ENCODE results near the gene ZNF205.

ZNF205 gene

DNA sequence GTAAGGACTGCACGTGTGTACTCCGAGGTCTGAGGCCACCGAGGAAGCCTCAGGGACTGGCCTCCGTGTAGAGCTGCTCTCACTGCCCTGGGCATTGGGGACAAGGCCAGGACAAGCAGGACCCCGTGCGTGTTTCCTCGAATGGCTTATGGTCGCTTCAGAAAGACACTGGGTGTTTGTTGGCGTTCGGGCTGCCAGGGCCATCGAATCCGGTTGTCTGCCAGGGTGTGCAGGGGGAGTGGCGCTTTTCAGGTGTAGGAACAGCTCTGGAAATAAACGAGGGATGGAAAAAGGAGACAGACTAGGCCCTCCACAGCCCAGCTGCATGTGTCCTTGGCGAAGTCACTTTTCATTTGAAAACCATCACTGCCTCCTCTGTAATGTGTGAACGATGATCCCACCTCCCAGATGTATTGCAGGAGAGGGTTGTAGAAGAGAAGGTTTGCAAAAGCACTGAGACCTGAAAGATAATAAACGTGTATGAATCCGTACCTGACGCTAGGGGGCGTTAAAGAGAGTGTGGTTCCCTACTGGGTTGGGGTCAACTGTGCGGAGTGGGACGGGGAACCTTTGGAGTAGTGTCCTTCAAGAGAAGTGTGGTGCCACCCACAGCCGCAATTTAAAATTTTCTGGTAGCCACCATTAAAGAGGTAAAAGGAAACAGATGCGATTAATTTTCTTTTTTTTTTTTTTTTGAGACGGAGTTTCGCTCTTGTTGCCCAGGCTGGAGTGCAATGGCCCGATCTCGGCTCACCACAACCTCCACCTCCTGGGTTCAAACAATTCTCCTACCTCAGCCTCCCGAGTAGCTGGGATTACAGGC is 11.2 kb upstream of the ZNF205 start:
- peak; percentile 58 for DNase-seq (ENCODE audit: low spot score)

DNA sequence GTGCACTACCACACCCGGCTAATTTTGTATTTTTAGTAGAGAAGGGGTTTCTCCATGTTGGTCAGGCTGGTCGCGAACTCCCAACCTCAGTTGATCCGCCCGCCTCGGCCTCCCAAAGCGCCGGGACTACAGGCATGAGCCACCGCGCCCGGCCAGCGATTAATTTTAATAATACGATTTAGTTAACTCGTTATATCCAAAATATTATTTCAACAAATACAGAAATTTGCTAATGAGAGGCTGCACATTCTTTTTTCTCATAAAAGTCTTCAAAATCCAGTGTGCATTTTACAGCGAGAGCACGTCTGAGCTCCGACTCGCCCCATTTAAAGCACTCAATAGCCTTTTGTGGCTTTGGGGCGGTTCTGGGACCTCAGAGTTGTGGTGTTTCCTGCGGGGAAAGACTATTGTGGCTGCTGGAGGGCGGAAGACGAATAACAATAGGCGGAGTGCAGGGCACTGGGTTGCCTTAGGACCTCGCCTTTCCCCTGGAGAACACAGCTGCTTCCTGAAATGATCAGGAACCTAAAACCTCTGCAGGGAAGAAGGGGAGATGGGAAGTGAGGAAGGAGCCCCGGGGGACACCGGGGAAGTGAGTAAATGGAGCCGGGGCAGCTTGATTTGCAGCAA is 10.4 kb upstream of the ZNF205 start:
- DNase-seq (ENCODE audit: low spot score), result no peak

DNA sequence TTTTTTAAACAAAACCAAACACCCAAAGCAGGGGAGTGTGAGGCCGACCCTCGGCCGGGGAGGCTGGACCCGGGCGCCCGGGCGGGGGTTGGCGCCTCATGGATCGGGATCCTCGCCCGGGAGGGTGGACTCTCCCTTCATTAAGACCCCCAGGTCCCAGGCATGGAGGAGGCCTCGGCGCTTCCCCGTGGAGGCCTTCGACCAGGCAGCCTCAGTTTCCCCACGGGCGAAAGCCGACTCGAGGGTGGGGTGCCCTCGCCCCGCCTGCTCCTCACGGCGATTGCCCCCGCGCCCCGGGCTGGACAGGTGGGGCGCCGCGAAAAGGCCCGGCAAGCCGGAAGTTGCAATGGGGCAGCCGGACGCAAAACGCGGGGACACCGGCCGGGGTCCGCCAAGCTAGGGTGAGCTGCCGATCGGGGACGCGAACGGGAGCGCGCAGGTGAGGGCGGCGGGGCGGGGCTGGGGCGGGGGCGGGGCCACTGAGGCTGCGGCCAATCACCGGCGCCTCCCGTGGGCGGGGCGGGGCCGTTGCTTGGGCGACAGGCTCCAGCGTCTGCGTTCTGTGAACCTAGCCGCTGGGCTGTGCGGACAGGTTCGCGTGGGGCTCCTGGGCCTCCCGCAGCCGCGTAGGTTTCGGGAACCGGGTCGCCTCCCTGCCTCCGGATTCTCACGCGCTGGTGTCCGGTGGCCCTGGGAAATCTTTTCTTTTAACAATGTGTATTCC is 6.0 kb upstream of the ZNF205 start:
- DNase-seq (ENCODE audit: low spot score), result peak; percentile 96

DNA sequence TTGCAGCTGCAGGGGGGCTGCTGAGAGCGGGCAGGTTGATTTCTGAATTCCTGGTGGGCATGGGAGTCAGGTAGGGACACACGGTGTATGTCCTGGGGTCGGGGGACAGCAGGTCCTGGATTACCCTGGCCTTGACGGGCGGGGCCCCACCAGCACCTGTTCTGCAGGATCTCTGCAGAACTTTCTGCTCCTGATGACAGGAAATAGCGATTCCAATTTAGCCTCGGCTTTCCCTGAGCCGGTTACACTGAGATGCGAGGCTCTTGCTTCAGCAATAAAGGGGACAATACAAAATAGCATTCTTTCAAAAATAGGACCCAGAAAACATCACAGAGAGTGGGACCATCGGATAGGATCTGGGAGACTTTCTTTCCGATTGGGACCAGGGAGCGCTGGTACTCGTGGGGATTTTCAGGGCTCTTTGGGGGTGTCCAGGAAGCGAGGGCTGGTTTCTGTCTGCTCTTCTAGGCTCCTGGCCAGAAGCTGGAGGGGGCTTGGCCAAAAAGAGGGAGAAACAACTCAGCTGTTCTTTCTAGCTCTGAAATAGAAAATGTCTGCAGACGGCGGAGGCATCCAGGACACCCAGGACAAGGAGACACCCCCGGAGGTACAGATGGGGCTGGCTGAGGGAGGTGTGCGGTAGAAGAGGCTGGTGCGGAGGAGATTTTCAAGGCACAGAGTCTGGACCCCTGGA is 642 bp downstream of the ZNF205 start:
- no peak for DNase-seq (ENCODE audit: low spot score)

DNA sequence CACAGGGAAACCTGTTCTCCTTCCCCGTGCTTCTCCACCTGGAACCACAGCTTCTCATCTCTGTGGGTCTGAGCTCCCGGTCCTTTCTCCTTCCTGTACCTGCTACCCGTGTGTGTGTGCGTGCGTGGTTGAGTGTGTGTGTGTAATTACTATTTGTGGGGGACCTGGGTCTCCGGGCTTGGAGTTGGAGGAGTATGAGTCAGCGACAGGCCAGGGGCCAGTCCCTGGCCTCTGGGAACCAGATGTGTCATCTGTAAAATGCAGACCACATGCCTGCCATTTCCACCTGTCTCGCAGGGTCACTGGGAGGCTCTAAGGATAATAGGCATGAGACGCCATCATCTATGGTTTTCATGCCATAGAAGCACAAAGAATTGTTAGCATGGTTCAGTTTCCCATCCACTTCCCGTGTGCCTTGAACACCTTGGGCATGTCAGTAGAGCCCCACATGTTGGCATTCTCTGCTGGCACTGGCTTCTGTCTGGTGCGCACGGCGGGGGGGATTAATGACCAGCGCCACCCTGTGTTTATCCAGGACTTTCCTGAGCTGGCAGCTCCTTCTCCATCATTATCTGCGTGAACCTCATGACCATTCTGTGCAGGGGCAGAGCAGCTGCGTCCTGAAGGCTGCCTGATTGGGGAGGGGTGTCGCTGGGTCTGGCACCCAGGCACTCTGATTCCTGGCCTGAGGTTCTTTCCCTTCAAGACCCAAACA is 1.5 kb downstream of the ZNF205 start:
- no peak for DNase-seq (ENCODE audit: low spot score)

DNA sequence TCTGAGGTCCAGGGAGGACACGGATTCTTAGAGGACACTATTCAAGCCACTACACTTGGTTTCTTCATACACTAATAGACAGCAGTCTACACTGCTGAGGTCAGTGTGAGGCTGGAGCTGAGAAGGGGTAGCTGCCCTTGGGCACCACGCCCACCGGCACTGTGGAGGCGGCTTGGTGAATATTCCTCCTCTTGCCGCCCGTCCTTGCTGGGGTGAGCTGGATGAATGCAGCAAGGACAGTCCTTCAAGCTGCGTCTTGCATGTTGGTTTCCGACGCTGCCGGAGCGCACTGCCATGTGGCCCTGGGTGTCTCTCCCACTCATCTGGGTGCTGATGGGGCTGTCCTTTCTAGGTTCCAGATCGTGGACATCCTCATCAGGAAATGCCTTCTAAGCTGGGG is 2.6 kb downstream of the ZNF205 start:
- DNase-seq (ENCODE audit: low spot score), result no peak

DNA sequence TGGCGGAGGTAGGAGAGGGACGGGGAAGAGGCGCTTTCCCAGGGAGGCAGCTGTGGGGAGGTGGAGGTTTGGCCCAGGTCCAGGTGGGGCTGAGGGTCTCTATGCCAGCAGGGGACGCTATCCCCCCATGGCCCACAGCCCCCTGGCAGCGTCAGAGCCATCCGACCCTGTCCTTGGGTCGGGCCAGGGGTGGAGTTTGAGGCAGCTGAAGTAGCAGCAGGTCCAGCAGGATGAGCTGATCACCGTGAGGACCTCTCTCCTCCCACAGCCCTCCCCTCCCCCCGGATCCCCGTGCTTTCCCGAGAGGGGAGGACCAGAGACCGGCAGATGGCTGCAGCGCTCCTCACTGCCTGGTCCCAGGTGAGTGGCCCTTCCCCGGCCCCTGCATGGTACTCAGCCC is 3.2 kb downstream of the ZNF205 start:
- no peak for DNase-seq (ENCODE audit: low spot score)

DNA sequence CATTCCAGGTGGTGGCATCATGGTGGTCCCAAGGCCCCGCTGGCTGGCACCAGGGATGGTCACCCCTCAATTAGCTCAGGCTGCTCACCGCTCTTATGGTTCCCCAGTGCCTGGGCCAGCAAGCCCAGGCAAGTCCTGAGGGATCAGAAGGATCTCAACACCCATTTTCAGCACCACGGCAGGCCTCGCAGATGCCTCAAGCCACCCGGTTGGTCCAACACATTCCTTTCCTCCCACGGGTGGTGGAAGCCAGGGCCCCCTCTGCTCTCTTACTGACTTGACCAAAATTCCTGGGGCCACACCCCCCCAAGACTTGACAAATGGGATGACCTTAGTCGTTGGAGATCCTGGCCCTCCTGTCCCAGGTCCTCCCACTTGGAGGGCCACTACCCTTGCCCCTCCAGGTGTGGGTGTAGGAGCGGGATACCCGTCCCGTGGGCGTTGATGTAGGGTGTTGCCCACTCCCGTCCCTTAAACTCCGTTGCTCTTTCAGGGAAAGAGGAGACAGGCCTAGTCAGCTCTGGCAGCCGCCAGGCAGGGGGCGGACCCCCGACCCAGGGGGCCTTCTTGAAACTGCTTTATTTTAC is 5.9 kb downstream of the ZNF205 start:
- DNase-seq (ENCODE audit: low spot score), result no peak

DNA sequence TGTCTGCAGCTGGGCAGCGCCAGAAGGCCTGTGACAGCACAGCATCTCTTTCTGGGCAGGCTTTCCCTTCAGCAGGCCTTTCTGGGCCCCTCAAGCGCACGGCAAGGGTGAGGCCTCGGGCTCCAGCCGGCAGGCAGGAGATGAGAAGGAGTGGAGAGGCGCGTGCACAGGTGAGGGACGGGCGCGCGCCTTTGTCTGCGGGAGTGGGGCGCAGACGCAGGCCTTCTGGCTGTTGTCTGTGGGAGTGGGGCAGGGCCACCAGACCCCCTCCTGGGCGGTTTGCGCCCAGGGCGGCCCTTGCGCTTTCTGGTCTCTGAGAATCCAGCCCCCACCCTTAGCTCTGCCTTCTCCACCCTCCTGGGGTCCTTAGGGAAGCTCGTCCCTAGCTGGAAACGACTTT is 6.5 kb downstream of the ZNF205 start:
- DNase-seq (ENCODE audit: low spot score), result no peak

DNA sequence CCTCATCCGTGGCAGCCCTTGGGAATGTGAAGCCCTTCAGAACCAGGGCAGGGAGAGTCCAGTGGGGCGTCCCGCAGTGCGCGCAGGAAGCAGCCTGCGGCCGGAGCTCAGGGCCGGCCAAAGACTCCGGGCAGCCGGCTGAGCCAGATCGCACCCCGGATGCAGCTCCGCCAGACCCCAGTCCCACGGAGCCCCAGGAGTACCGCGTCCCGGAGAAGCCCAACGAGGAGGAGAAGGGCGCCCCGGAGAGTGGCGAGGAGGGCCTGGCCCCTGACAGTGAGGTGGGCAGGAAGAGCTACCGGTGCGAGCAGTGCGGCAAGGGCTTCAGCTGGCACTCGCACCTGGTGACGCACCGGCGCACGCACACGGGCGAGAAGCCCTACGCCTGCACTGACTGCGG is 6.9 kb downstream of the ZNF205 start:
- DNase-seq (ENCODE audit: low spot score), result no peak

DNA sequence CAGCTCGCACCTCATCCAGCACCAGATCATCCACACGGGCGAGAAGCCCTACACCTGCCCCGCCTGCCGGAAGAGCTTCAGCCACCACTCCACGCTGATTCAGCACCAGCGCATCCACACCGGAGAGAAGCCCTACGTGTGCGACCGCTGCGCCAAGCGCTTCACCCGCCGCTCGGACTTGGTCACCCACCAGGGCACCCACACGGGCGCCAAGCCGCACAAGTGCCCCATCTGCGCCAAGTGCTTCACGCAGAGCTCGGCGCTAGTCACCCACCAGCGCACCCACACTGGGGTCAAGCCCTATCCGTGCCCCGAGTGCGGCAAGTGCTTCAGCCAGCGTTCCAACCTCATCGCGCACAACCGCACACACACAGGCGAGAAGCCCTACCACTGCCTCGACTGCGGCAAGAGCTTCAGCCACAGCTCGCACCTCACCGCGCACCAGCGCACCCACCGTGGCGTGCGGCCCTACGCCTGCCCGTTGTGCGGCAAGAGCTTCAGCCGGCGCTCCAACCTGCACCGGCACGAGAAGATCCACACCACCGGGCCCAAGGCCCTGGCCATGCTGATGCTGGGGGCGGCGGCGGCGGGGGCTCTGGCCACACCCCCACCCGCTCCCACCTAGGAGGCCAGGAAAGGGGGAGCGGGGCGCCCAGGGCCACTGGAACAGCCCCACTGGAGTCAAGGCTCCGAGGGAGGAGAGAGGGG is 7.5 kb downstream of the ZNF205 start:
- no peak for DNase-seq (ENCODE audit: low spot score)

DNA sequence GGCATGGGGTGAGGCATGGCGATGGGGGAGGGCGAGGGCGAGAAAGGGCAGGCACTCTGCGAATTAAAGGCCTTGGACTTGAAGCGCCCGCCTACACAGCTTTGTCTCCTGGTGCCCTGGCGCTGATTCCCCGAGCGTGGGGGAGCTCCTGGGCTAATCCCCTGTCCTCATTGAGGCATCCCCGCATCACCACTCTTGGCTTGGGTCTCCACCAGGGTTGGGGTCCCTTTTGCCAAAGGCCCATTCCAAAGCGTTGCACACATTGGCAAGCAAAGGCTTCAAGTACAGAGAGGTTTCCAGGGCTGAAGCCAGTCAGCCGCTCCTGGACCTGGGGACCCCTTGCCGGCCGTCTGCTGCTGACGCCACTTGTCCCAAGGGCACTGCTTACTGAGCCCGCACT is 8.0 kb downstream of the ZNF205 start:
- DNase-seq (ENCODE audit: low spot score), result no peak

DNA sequence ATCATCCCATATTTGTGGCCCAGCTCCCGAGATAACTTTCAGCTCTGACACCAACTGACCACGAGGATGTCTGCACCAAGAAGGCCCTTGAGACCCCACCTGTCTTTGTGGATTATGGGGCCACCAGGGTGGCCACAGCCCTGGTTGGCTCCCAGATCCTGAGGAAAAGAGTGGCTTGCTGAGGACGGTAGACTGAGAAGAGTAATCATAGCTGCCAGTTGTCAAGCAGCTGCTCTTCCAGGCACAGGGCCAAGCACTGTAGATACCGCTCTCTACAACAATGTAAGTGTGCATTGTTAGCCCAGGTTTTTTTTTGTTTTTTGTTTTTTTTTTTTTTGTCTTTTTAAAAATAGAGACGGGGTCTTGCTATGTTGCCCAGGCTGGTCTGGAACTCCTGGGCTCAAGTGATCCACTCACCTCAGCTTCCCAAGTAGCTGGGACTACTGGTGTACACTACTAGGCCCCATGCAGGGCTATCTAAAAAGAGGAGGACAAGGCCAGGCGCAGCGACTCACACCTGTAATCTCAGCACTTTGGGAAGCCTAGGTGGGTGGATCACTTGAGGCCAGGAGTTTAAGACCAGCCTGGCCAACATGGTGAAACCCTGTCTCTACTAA is 9.6 kb downstream of the ZNF205 start:
- DNase-seq (ENCODE audit: low spot score), result no peak

DNA sequence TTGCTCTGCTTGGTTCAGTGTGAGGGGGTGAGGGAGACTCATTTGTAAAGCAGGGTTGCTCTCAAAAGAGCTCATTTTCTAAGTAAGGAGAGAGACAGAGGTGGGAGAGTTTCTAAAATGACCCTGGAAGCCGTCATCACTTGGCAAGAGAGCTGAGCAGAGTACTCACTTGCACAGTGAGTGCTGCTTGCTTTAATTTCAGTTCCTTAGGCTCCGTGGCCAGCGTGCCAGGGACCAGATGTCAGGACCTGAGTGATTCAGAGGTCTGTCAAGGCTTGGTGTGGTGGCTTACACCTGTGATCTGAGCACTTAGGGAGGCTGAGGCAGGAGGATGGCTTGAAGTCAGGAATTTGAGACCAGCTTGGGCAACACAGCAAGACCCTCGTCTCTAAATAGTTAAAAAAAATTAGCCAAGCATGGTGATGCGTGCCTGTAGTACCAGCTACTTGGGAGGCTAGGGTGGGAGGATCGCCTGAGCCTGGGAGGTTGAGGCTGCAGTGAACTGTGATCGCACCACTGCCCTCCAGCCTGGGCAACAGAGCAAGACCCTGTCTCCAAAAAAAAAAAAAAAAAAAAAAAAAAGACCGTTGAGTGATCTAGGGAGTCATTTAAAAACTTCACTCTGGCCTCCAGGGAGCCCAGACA is 10.7 kb downstream of the ZNF205 start:
- DNase-seq (ENCODE audit: low spot score), result no peak

DNA sequence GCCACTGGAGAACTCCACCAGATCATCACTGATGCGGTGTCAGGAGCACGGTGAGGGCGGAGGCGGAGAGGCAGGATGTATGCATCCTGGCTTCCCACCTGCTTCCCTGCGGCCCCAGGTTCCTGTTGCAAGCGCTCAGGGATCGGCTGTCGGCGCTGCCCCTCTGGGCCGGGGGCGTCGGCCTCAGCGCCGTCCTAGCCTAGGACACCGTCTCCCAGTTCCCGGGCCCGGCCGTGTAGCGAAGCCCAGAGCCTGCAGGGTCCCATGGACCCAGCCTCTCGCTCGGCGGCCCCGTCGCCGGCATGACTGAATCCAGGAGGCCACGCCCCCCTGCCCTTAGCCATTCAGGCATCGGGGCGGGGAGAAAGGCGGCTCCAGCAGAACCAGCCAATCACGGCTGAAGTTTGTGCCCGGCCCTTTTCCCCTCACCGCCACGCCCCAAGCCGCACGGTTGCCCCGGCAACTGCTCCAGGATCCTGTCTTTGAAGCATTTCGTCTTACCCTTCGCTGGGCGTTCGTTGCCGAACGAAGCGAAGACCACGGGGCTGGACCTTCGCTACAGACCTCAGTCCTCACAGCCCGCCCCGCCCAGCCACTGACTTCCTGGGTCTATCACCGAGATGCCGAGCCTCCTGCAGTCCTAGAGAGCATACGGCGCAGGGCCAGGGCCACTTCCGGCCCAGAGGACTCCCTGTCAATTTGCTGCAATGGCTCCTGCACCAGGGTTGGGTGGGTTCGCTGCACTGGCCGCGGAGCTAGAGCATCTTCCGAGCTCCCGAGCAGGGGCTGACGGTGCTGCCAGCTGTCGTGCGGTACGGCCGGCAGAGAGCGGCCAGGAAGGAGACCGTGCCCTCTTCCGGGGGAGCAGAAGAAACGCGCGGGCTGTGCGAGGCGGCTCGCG is 11.8 kb downstream of the ZNF205 start:
- peak; percentile 98 for DNase-seq (ENCODE audit: low spot score)

DNA sequence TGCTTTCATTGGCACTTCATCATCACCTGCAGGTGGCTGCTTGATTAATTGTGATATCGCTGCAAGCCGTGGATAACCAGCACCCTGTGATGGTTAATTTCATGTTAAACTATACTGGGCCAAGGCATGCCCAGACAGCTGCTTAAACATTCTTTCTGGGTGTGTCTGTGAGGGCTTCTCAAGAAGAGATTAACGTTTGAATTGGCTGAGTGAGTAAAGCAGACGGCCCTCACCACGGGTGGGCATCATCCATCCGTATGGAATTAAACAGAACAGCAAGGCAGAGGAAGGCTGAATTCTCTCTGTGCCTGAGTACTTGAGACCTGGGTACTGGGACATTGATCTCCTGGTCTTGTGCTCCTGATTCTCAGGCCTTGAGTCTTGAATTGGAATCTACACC is 15.4 kb downstream of the ZNF205 start:
- DNase-seq (ENCODE audit: low spot score), result no peak

DNA sequence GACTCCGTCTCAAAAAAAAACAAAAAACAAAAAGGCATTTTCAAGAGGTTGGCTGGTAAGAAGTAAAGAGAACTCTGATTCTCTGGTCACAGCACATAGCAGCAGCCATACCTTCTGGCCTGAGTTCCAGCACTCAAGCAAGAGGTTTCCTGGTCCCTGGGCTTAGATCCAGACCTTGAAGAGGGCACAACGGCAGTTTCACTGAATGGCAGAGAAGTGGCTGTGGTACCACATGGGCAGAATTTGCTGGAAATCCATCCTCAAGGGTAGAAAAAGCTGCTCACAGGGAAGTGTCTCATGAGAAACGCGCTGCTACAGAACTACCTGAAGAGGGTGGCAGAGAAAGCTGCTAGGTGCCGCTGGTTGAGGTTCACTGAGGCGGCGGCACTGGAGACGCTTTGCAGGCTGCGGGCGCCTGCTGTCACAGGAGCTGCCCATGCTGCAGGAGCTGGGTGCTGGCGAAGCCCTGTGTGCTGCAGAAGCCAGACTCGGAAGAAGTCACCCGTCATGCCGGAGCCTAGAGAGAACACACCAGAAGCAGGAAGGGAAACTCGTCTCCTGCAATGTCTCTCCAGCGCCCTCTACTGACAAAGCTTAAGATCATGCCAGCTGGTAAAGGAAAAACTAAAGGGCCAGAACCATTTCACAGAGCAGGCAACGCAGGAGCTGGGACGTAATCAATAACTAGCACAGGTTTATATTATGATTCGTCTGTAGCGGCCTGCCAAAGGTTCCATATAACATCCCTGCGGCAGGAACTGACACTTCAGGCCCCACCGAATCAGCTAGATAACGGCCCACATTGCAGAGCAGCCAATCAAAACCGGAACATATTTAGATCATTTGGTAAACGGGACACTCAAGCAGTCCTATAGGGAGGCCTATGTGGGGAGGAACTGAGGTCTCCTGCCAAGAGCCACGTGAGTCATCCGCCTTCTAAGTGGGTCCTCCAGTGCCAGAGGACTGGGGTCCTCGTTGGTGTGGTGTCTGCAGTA is 17.0 kb downstream of the ZNF205 start:
- DNase-seq (ENCODE audit: low spot score), result peak; percentile 78
